HL-60/S4 treated with phorbol 12-myristate 13-acetate at 8.2 ng/mL for 4 days and 3 days (cell line): Measurements from ENCODE around the gene FTO.

Experiments
- in situ Hi-C: fragments of 300-500 bp; cut with MboI; formaldehyde crosslinking; loops from 2 replicates; pipeline ENCODE4 v1.15.0; 2022; ENCODE audit warnings: low sequenced_read_pairs

The FTO gene

DNA sequence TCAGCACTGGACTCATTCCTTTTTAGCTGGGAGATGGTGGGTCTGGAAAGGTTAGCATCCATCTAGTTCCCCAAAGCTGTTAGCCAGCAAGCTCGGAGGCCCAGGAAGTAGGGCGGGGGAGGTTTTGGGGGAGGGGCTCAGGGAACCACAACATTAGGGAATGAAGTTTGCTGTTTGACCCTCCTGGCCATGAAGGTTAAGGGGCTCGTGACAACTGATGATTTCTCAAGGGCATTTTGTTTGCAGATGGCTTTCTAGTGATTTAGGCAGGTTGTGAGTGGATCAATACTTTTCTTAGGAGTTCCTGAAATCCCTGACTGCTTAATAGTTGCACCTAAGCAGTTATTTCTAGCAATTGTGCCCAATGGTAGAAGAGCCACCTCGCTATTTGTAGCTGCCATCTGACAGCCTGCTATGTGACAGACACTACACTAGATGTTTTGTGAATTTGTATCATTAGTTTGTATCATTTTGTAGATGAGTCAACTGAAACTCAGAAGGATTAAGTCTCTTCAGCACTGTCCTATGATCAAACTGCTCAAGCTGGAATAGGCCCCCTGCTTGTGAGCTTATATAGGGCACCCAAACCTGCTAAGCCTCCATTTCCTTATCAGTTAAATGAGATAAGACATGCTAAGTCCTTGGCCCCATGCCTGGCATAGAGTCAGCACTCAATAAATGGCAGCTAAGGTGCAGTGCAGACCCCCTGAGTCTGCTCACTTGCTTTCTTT lies 436.3 kb downstream of the FTO start:
- in situ Hi-C loops, result no loop called here

- in situ Hi-C loops, result no loop called here
Measured at GRCh38 chr16:54140788-54141136, 436.8 kb downstream of the FTO start.

DNA sequence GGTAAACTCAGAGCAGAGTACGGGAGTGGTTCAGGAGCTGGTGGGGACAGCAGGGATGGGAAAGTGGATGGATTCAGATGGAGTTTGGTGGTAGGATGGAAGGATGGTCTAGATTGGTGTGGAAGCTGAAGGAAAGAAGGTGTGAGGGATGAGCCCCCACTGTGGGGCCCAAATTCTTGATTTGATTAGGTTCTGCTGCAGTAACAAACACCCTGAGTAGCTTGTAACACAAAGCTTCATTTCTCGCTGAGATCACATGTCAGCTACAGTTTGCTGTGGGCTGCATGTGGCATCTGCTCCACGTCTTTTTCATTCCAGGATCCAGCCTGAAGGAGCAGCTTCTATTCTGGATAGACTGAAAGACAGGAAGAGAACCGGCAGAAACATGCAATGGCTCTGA lies 438.8 kb downstream of the FTO start:
- in situ Hi-C loops, result no loop called here

DNA sequence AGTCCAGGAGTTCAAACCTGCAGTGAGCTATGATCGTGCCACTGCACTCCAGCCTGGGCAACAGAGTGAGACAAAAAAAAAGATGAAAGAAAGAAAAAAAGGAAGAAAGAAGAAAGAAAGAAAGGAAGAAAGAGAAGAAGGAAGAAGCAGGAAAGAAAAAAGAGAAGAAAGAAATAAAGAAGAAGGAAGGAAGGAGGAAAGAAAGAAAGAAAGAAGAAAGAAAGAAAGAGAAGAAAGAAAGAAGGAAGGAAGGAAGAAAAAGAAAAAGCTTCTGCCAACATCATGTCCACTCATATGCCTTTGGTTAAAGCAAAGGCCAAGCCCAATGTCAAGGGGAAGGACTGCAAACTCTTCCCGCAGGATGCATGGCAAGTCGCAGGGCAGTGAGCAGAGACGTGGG lies 439.5 kb downstream of the FTO start:
- in situ Hi-C loops, result no loop called here

- in situ Hi-C loops, result no loop called here
Measured at GRCh38 chr16:54143934-54144571, 440.1 kb downstream of the FTO start.

DNA sequence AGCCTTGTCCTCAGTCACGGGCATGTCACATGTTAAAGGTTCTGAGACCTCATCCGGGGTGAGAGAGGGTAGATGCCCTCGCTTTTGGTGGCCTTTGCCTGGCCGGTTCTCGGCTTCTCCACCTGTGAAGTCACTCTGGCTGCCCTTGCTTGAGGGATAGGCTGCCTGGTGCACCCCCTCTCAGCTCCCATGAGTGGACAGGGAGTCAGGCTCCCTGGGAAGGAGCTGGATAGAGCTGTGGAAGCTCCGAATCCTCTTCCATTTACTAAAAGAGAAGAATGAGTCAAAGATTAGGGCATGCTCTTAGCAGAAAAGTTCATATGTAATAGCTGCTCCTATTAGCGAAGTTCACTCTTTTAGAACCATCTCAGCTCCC lies 440.6 kb downstream of the FTO start:
- in situ Hi-C loops, result no loop called here

GRCh38 chr16:54145881-54146280 lies 441.9 kb downstream of the FTO start:
- in situ Hi-C loops, result no loop called here

DNA sequence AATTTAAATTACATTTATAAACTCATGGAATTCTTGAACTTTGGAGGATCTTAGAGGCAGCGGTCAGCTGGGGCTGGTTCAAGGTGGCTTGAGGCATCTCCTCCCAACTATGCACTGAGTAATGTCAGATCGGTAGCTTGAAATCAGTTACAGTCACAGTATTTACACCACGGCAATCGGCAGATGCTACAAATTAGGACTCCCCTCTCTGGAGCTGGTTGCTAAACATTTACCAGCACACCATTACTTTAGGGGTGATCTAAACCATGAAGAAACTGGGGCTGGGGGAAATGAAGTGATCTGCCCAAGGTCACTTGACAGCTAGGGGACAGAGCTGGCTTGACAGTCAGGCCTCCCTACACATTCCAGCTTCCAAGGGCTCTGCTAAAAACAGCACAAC lies 445.0 kb downstream of the FTO start:
- in situ Hi-C loops, result no loop called here

DNA sequence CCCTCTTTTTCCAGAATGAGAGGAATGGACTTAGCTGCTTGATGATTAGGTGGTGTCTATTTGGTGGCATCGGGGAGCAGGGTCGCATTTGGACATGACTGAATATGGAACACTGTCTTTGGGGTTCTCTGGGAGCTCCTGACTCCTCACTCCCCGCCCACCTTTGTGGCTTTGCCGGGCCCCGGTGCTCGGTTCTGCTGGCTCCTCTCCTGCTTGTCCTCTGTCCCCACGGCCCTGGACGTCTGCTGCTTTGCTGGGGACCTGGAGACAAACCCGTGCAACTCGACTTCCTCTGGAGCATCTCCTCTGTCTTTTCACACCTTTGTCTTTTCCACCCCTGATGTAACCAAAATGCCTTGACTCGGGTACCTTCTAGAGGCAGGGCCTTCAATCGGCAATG lies 446.9 kb downstream of the FTO start:
- in situ Hi-C loops, result no loop called here

DNA sequence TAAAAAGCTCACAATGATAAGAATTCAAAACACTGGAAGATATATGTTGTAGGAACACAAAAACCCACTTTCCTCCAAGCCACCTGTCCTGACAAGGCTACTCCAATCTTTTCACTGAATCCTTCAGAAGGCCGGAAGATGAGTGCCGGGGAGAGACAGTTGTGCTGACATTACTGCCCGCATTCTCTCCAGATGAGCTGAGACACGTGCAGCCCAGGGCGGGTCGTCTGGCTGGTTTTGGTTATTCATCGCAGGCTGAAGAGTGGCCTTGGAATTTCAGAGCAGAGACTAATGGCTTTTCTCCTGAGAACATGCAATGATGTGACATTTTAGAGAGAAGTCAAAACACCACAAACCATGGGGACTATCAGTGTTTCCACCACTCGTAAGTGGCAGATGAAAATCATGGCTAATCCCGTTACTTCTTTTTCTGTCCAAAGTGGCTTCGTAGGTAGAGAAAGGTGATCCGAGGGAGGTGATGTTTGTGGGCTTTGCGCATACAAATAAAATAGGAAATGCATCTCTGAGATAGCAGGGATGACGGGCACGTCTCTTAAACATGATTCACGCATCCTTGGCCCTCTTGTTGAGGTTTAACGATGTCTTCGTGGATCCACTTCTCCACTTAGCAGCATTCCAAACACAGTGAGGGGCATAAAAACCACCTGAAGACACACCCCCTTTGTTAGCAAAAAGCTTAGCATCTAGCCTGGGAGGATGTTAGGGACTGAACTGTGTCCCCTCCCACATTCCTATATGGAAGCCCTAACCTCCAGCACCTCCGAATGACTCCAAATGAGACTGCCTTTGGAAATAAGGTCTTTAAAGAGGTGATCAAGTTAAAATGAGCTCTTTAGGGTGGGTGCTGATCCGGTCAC lies 448.6 kb downstream of the FTO start:
- in situ Hi-C loops, result no loop called here

GRCh38 chr16:54153240-54153934 lies 449.4 kb downstream of the FTO start:
- in situ Hi-C loops, result no loop called here

- in situ Hi-C loops, result no loop called here
Measured at GRCh38 chr16:54156349-54156748, 452.4 kb downstream of the FTO start.

- in situ Hi-C loops, result no loop called here
Measured at GRCh38 chr16:54158986-54159385, 455.0 kb downstream of the FTO start.

- in situ Hi-C loops, result no loop called here
Measured at GRCh38 chr16:54159490-54160080, 455.6 kb downstream of the FTO start.

DNA sequence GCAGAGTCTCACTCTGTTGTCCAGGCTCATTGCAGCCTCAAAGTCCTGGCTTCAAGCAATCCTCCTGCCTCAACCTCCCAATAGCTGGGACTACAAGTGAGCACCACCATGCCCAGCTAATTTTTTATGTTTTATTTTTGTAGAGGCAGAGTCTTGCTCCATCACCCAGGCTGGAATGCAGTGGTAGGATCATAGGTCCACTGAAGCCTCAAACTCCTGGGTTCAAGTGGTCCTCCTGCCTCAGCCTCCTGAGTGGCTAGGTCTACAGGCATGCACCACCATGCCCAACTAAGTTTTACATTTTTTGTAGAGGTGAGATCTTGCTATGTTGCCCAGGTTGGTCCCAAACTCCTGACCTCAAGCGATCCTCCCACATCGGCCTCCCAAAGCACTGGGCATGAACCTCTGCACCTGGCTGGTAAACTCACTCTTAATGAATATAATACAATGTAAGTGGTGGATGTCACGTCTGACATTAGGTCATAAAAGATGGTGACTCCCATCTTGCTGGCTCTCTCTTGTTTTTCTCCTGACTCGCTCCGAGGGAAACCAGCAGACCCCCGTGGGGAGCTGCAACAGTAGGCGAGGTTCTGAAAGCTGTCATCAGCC lies 456.4 kb downstream of the FTO start:
- in situ Hi-C loops, result no loop called here

DNA sequence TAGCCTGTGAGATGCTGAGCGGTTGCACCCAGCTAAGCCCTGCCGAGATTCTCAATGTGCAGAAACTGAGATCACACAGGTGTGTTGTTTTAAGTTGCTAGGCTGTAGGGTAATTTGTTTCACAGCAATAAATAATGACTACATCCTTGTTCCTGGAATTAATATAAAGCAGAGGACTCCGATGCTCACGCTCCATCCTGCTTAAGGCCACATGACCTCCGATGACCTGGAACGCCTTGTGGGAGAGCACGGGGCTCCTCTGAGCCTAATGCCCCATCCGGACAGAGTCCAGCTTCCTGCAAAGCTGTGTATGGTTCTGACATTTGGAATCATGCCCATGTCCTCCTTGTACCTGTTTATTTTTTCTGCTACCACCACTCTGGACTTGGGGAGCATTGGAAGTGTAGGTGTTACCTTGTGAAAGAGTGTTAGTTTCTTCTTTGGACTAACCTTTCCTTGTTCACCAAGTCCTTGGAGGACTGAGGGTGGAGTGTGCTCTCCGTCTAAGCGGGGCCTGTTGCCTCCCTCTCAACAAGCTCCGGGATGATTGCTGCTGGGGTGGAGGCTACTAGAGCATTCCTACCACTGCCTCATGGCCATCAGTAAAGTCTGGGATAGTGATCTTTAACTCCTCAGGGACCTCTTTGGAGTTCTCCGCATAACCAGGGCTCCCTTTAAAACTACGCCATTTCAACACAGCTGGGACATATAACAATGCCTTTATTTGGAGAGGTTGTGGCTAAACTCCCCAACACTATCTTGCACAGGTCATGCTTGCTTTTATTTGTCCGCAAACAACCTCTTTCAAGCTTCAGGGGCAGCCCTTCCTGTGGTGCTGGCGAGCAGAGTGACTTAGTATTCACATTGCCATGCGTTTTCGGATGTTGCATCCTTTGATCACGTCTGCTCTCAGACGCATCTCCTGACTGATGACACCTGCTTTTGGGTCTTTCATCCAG lies 457.3 kb downstream of the FTO start:
- in situ Hi-C loops, result no loop called here

GRCh38 chr16:54163197-54163843 lies 459.4 kb downstream of the FTO start:
- in situ Hi-C loops, result no loop called here

GRCh38 chr16:54164789-54165173 lies 460.8 kb downstream of the FTO start:
- in situ Hi-C loops, result no loop called here
